CD4-positive, alpha-beta memory T cell (primary cell): Measurements from ENCODE around the gene C1QTNF3. TPM values are rescaled to one million over a fixed set of nuclear protein-coding genes. Genes with fewer than 3 reads are reported as not detected.
A peak's percentile ranks its signal among the peaks of the same experiment; 100 is the strongest.

Source experiments
- CTCF ChIA-PET: fragments of 350-600 bp; sonication (Branson Sonifier 250); formaldehyde crosslinking; loops from one replicate; lab custom pipeline; 2021; ENCODE audit warnings: inconsistent platforms; ENCODE audit not compliant: partially characterized antibody; lab: Charles Lee
- POLR2A ChIA-PET: fragments of 350-600 bp; sonication (Branson Sonifier 250); formaldehyde crosslinking; loops from one replicate; lab custom pipeline; 2021; ENCODE audit not compliant: partially characterized antibody; lab: Charles Lee
- DNase-seq, 5 donors: peaks; one replicate each; pipeline versions ENCODE4 v3.0.0 to v3.0.0-alpha.2; 2020 to 2022; ENCODE audit warnings: mixed read lengths in 1 of 5
- H3K27ac ChIP-seq: one replicate; pipeline ENCODE4 v1.7.0; 2013; ENCODE audit warnings: low read depth, low read length
- H3K27me3 ChIP-seq: 2 replicates; pipeline ENCODE4 v1.7.0; 2013; ENCODE audit warnings: mild to moderate bottlenecking, low read length, moderate library complexity; ENCODE audit not compliant: insufficient read depth
- H3K36me3 ChIP-seq: 2 replicates; pipeline ENCODE4 v1.7.0; 2013; ENCODE audit warnings: mild to moderate bottlenecking, low read length, moderate library complexity; ENCODE audit not compliant: insufficient read depth
- H3K4me1 ChIP-seq: 2 replicates; pipeline ENCODE4 v1.7.0; 2013; ENCODE audit warnings: mild to moderate bottlenecking, low read length, moderate library complexity; ENCODE audit not compliant: insufficient read depth
- H3K4me3 ChIP-seq, 2 donors: one replicate each; pipeline ENCODE4 v1.7.0; 2013; ENCODE audit warnings: low read length in 2 of 2, mild to moderate bottlenecking in 1 of 2
- H3K9me3 ChIP-seq, 2 donors: one replicate each; pipeline ENCODE4 v1.7.0; 2013; ENCODE audit warnings: low read length in 2 of 2, control low read depth in 1 of 2; ENCODE audit not compliant: control insufficient read depth in 1 of 2
- H3K27ac Mint-ChIP-seq, 7 donors: one replicate each; pipeline ENCODE4 v1.8.0; 2020 to 2021; ENCODE audit warnings: mixed read lengths in 7 of 7, mild to moderate bottlenecking in 6 of 7, inconsistent platforms in 3 of 7, moderate library complexity in 3 of 7
- H3K27me3 Mint-ChIP-seq, 2 donors: one replicate each; pipeline ENCODE4 v1.8.0; 2020 to 2021; ENCODE audit warnings: mixed read lengths in 2 of 2
- H3K36me3 Mint-ChIP-seq, 2 donors: one replicate each; pipeline ENCODE4 v1.8.0; 2020 to 2021; ENCODE audit warnings: mixed read lengths in 2 of 2, inconsistent platforms in 1 of 2, mild to moderate bottlenecking in 1 of 2
- H3K4me1 Mint-ChIP-seq, 4 donors: one replicate each; pipeline ENCODE4 v1.8.0; 2020 to 2021; ENCODE audit warnings: mixed read lengths in 4 of 4, mild to moderate bottlenecking in 1 of 4
- H3K4me3 Mint-ChIP-seq, 8 donors: one replicate each; pipeline ENCODE4 v1.8.0; 2020 to 2021; ENCODE audit warnings: mixed read lengths in 8 of 8, mild to moderate bottlenecking in 7 of 8, moderate library complexity in 6 of 8, inconsistent platforms in 3 of 8
- H3K9me3 Mint-ChIP-seq, 8 donors: one replicate each; pipeline ENCODE4 v1.8.0; 2020 to 2021; ENCODE audit warnings: mixed read lengths in 8 of 8, mild to moderate bottlenecking in 5 of 8, inconsistent platforms in 3 of 8, moderate library complexity in 1 of 8
- intact Hi-C: fragments of 100-400 bp; cut with micrococcal nuclease; formaldehyde crosslinking; loops from one replicate; pipeline ENCODE4 v1.15.1; 2023
- polyA plus RNA-seq, 2 donors: library from polyadenylated mRNA; unstranded; fragments of 300-500 nt; fragmentation: Illumina TruSeq; gene quantifications; one replicate each; pipeline ENCODE4 v1.2.3, GENCODE V29; 2021
- total RNA-seq, 2 experiments: library from RNA; stranded (reverse); gene quantifications; one replicate each; pipeline ENCODE4 v1.2.3, GENCODE V29; 2021

Gene C1QTNF3
- total and polyA plus RNA-seq, 4 experiments from 2014 or later = 0.53 to 7.2 (median 7.0) TPM; not detected in 1

GRCh38 chr5:34008802-34009201 is 34.2 kb downstream of the C1QTNF3 start:
- intact Hi-C loops = loop anchor here (1.0 to 2.0 kb wide), 2 partner anchors 569 to 906 kb away; partner anchors contain the start of genes BRIX1, RAD1 and TARS1
- ChIA-PET POLR2A (interaction anchor here (0.6 to 1.7 kb wide), 11 partner anchors 11 to 1836 kb away, joined by 3 to 10 read pairs (median 4); partner anchors contain the start of genes DNAJC21, RAD1, SUB1 and TARS1), CTCF (interaction anchor here (1.0 to 4.0 kb wide), 4 partner anchors 9 to 573 kb away, joined by 3 to 31 read pairs (median 3); no protein-coding TSS in a partner anchor)
- H3K36me3 ChIP-seq = no peaks in the 10 kb centered on the region
- H3K9me3 ChIP-seq = no peaks in the 10 kb centered on the region
- Mint-ChIP-seq H3K27me3 (no peaks in the 10 kb centered on the region), H3K9me3 (peaks cover 0 to 3% (median 0%) of the 10 kb centered on the region in 8 donors), H3K4me1 (peaks cover 11 to 27% (median 19%) of the 10 kb centered on the region in 4 donors), H3K27ac (peak overlapping the region; percentile 84 to 96 (median 94)), H3K4me3 (peak overlapping the region; percentile 93 to 97 (median 96)), H3K36me3 (peaks cover 7 to 21% of the 10 kb centered on the region in 2 donors)
- H3K4me3 ChIP-seq = peak overlapping the region in 1 of 2 donors; percentile 96
- peak overlapping the region; percentile 76 for H3K27ac ChIP-seq
- H3K4me1 ChIP-seq = peaks cover 22% of the 10 kb centered on the region
- peak in 2 of 5 donors; percentile 3 to 6 for DNase-seq
- H3K27me3 ChIP-seq = no peaks in the 10 kb centered on the region

DNA sequence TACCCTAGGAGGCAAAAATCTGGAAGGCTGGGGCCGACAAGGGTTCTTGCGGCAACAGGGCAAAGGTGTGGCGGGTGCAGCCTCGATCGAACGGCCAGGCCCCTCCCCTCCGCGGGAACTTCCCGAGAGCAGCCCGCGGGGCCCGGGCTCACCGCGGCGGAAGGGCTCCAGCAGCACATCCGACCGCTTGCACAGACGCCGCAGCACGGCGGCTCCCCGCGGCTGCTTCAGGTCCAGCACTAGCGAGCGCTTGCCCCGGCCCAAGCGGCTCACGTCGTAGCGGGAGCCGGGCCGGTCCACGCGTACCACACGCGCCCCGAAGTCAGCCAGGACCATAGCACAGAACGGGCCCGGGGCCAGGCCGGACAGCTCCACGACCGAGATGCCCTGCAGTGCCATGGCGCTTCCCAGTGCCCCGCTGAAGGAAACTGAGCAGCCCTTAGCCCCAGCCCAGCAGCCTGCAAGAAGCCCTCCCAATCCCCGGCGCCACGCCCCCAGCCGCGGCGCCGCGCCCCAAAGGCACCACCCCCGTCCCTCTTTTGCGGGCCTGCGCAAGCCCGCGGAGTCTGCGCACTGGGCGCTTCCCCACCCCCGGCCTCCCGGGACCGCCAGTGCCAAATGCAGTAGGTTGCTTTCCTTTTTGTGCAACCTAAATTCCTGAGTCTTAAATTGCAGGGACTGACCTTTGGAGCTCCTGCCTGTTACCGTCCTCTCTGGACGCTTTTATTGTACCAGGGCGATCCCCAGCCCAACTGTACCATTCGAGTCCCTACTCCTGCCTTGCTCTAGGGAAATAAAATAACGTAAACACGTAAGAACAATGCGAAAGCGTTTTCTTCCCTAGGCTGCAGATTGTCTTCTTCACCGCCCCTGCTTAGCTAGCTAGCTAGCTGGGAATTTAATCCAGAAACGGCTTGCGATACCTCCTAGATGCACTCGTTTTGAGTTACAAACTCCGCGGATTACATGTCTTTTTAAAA is 35.1 kb downstream of the C1QTNF3 start, which contains the start of gene AMACR:
Gene AMACR (minus strand): TSS at position 430 of the 980 bp plus-strand sequence. CDS start 31 bp downstream, at position 399.
- peak; percentile 75 to 87 (median 86) for DNase-seq
- Mint-ChIP-seq H3K4me1 (peaks cover 11 to 27% (median 19%) of the 10 kb centered on the region in 4 donors), H3K4me3 (peak within 1 kb of the TSS; percentile 93 to 97 (median 96)), H3K36me3 (peaks cover 15 to 30% of the 10 kb centered on the region in 2 donors), H3K9me3 (no peaks in the 10 kb centered on the region), H3K27me3 (no peaks in the 10 kb centered on the region), H3K27ac (peak within 1 kb of the TSS; percentile 84 to 96 (median 94))
- H3K27me3 ChIP-seq = no peaks in the 10 kb centered on the region
- ChIA-PET POLR2A (interaction anchor here (0.6 to 1.7 kb wide), 11 partner anchors 11 to 1835 kb away, joined by 3 to 10 read pairs (median 4); partner anchors contain the start of genes DNAJC21, RAD1, SUB1 and TARS1), CTCF (interaction anchor here (1.0 to 4.0 kb wide), 4 partner anchors 10 to 572 kb away, joined by 3 to 31 read pairs (median 3); no protein-coding TSS in a partner anchor)
- peak within 1 kb of the TSS; percentile 76 for H3K27ac ChIP-seq
- peaks cover 22% of the 10 kb centered on the region for H3K4me1 ChIP-seq
- H3K9me3 ChIP-seq = no peaks in the 10 kb centered on the region
- peak within 1 kb of the TSS; percentile 96 to 100 for H3K4me3 ChIP-seq
- intact Hi-C loops = loop anchor here (1.0 to 2.0 kb wide), 2 partner anchors 568 to 907 kb away; partner anchors contain the start of genes BRIX1, RAD1 and TARS1
- no peaks in the 10 kb centered on the region for H3K36me3 ChIP-seq

DNA sequence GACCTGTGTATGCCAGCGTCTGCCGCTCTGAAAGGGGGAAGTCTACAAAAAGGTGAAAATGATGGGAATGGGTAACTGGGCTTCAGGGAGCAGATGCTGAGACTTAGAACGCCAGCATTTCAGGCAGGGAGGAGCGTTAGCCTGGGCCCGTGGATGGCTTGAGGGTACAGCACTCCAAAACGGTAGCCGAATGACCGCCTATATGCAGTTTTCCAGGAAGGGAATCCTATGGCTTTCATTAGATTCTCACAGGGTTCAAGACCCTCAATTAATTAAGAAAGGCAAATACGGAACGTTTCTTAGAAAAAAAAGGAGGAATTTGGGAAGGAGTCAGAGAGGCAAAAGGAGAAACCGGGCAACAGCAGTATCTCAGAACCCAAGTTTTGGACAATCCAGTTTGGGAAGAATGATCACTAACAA is 35.8 kb downstream of the C1QTNF3 start:
- intact Hi-C loops = no loop called here
- ChIA-PET CTCF (interaction anchor here (0.7 to 4.0 kb wide), 2 partner anchors 10 to 72 kb away, joined by 3 to 31 read pairs; no protein-coding TSS in a partner anchor), POLR2A (interaction anchor here (1.5 to 1.7 kb wide), 7 partner anchors 10 to 1422 kb away, joined by 3 to 10 read pairs (median 4); partner anchors contain the start of genes DNAJC21, SUB1 and TARS1)
- no peaks in the 10 kb centered on the region for H3K9me3 ChIP-seq
- Mint-ChIP-seq H3K4me3 (peak overlapping the region; percentile 92 to 97 (median 96)), H3K36me3 (peaks cover 15 to 30% of the 10 kb centered on the region in 2 donors), H3K27ac (peak overlapping the region; percentile 84 to 96 (median 94)), H3K9me3 (no peaks in the 10 kb centered on the region), H3K27me3 (no peaks in the 10 kb centered on the region), H3K4me1 (peaks cover 11 to 27% (median 20%) of the 10 kb centered on the region in 4 donors)
- H3K4me3 ChIP-seq = peak overlapping the region; percentile 96 to 100
- no peaks in the 10 kb centered on the region for H3K36me3 ChIP-seq
- peak in 1 of 5 donors; percentile 1 for DNase-seq
- H3K27ac ChIP-seq = peak overlapping the region; percentile 76
- H3K27me3 ChIP-seq = no peaks in the 10 kb centered on the region
- peaks cover 22% of the 10 kb centered on the region for H3K4me1 ChIP-seq

GRCh38 chr5:34005681-34006080 is 37.3 kb downstream of the C1QTNF3 start:
- no peak overlapping the region for H3K4me3 ChIP-seq
- H3K4me1 ChIP-seq = peaks cover 22% of the 10 kb centered on the region
- H3K36me3 ChIP-seq = no peaks in the 10 kb centered on the region
- ChIA-PET CTCF (interaction anchor here (4.0 kb wide), 1 partner anchor 9 kb away, joined by 31 read pairs; no protein-coding TSS in a partner anchor), POLR2A (interaction anchor here (1.2 kb wide), 2 partner anchors 8 to 923 kb away, joined by 3 read pairs; partner anchors contain the start of gene DNAJC21)
- H3K27ac ChIP-seq = no peak overlapping the region
- H3K4me1 Mint-ChIP-seq = peaks cover 11 to 27% (median 20%) of the 10 kb centered on the region in 4 donors
- H3K9me3 ChIP-seq = no peaks in the 10 kb centered on the region
- H3K36me3 Mint-ChIP-seq = peaks cover 15 to 30% of the 10 kb centered on the region in 2 donors
- no peaks in the 10 kb centered on the region for H3K27me3 Mint-ChIP-seq
- no peak for DNase-seq
- no peaks in the 10 kb centered on the region for H3K9me3 Mint-ChIP-seq
- intact Hi-C loops = no loop called here
- peak overlapping the region in 1 of 8 donors; percentile 60 for H3K4me3 Mint-ChIP-seq
- peak overlapping the region in 2 of 7 donors; percentile 54 to 79 for H3K27ac Mint-ChIP-seq
- H3K27me3 ChIP-seq = no peaks in the 10 kb centered on the region

- intact Hi-C loops = no loop called here
- peaks cover 15 to 30% of the 10 kb centered on the region in 2 donors for H3K36me3 Mint-ChIP-seq
- CTCF ChIA-PET = no interaction called here
- H3K4me3 ChIP-seq = no peak overlapping the region
- H3K4me1 ChIP-seq = peaks cover 22% of the 10 kb centered on the region
- POLR2A ChIA-PET = interaction anchor here (0.7 kb wide), 1 partner anchor 9 kb away, joined by 3 read pairs; no protein-coding TSS in a partner anchor
- H3K4me1 Mint-ChIP-seq = peaks cover 11 to 27% (median 20%) of the 10 kb centered on the region in 4 donors
- no peak for DNase-seq
- peak overlapping the region in 3 of 7 donors; percentile 54 to 71 (median 65) for H3K27ac Mint-ChIP-seq
- no peaks in the 10 kb centered on the region for H3K27me3 Mint-ChIP-seq
- no peaks in the 10 kb centered on the region for H3K27me3 ChIP-seq
- H3K36me3 ChIP-seq = no peaks in the 10 kb centered on the region
- H3K9me3 Mint-ChIP-seq = no peaks in the 10 kb centered on the region
- H3K4me3 Mint-ChIP-seq = peak overlapping the region in 1 of 8 donors; percentile 18
- H3K9me3 ChIP-seq = no peaks in the 10 kb centered on the region
- H3K27ac ChIP-seq = no peak overlapping the region
Observed at GRCh38 chr5:34005211-34005610, 37.8 kb downstream of the C1QTNF3 start.

GRCh38 chr5:34003941-34004340 is 39.1 kb downstream of the C1QTNF3 start:
- H3K27ac ChIP-seq = no peak overlapping the region
- intact Hi-C loops = no loop called here

More at GRCh38 chr5:34003941-34004340, 39.1 kb downstream of the C1QTNF3 start:
- CTCF ChIA-PET = no interaction called here
- no peak overlapping the region for H3K4me3 ChIP-seq
- H3K9me3 ChIP-seq = no peaks in the 10 kb centered on the region
- H3K4me1 ChIP-seq = peaks cover 16% of the 10 kb centered on the region
- no peaks in the 10 kb centered on the region for H3K27me3 Mint-ChIP-seq
- peaks cover 15 to 32% of the 10 kb centered on the region in 2 donors for H3K36me3 Mint-ChIP-seq
- no peaks in the 10 kb centered on the region for H3K9me3 Mint-ChIP-seq
- no peak overlapping the region for H3K27ac Mint-ChIP-seq
- POLR2A ChIA-PET = no interaction called here
- peaks cover 8 to 19% (median 14%) of the 10 kb centered on the region in 4 donors for H3K4me1 Mint-ChIP-seq
- DNase-seq = no peak
- H3K27me3 ChIP-seq = no peaks in the 10 kb centered on the region
- no peaks in the 10 kb centered on the region for H3K36me3 ChIP-seq
- H3K4me3 Mint-ChIP-seq = no peak overlapping the region
